Lung (tissue), 12 donors: ENCODE data around the gene ANKS1B. TPM values are rescaled to one million over a fixed set of nuclear protein-coding genes. Genes with fewer than 3 reads are reported as not detected.

Experiments used
- ATAC-seq: fragments of 200-7000 bp; cut with Tn5 transposase; one replicate; pipeline ENCODE4 v1.9.1; 2020; ENCODE audit warnings: moderate number of reproducible peaks; ENCODE audit not compliant: insufficient read depth, low FRiP score
- DNase-seq, 3 donors: peaks; one replicate each; pipeline ENCODE4 v3.0.0-alpha.2; 2013 to 2017
- H3K27ac ChIP-seq, 2 donors: one replicate each; pipeline ENCODE4 v1.5.1; 2013; ENCODE audit warnings: mild to moderate bottlenecking in 2 of 2, moderate library complexity in 2 of 2, control low read depth in 1 of 2, inconsistent platforms in 1 of 2, low read depth in 1 of 2, low read length in 1 of 2
- H3K27me3 ChIP-seq, 3 donors: one replicate each; pipeline ENCODE4 v1.5.1; 2013; ENCODE audit warnings: low read length in 2 of 3; ENCODE audit not compliant: control insufficient read depth in 3 of 3, insufficient read depth in 3 of 3
- H3K36me3 ChIP-seq, 4 donors: one replicate each; pipeline ENCODE4 v1.5.1; 2013; ENCODE audit warnings: low read length in 4 of 4, mild to moderate bottlenecking in 1 of 4, moderate library complexity in 1 of 4; ENCODE audit not compliant: control insufficient read depth in 4 of 4, insufficient read depth in 4 of 4
- H3K4me1 ChIP-seq, 5 donors: one replicate each; pipeline ENCODE4 v1.5.1; 2013; ENCODE audit warnings: low read length in 5 of 5, mild to moderate bottlenecking in 2 of 5, moderate library complexity in 1 of 5; ENCODE audit not compliant: control insufficient read depth in 5 of 5, insufficient read depth in 5 of 5
- H3K4me3 ChIP-seq: one replicate; pipeline ENCODE4 v1.5.1; 2013; ENCODE audit warnings: mild to moderate bottlenecking, control low read depth, moderate library complexity
- H3K9ac ChIP-seq, 2 donors: one replicate each; pipeline ENCODE4 v1.5.1; 2013; ENCODE audit warnings: low read length in 2 of 2, control low read depth in 1 of 2; ENCODE audit not compliant: insufficient read depth in 1 of 2
- H3K9me3 ChIP-seq, 4 donors: one replicate each; pipeline ENCODE4 v1.5.1; 2013; ENCODE audit warnings: low read length in 3 of 4, mild to moderate bottlenecking in 1 of 4, moderate library complexity in 1 of 4; ENCODE audit not compliant: control insufficient read depth in 4 of 4, insufficient read depth in 3 of 4
- WGBS, 2 donors: extraction: QIAGEN DNeasy Blood & Tissue Kit; methylation state at CpG; one replicate each; pipeline ENCODE4 v1.1.7; 2013; 5-methylcytosine and 5-hydroxymethylcytosine counted together
- polyA plus RNA-seq, 2 donors: library from polyadenylated mRNA; stranded (reverse); fragments of 200-250 nt; gene quantifications; one replicate each; pipeline ENCODE4 v1.2.1, GENCODE V29; 2013
- total RNA-seq, 2 donors: library from RNA; depleted of rRNA in 1 of 2; stranded (reverse); fragments of >200 nt in 1 of 2; gene quantifications; one replicate each; pipeline ENCODE4 v1.2.1, GENCODE V29; 2014 to 2021
- TF ChIP-seq, protein P1 (sequence below): IDR thresholded peaks from 2 replicates; pipeline ENCODE4 v1.5.1; 2012; ENCODE audit warnings: mild to moderate bottlenecking; ENCODE audit errors: control extremely low read depth, extremely low read depth
- donor health status: control.
- donor health status: control.
- donor health status: Bipolar disorder and iron deficiency.
- donor health status: healthy.
- donor health status: DM: yes; HTN: yes; CAD: no.

Gene ANKS1B
- total and polyA plus RNA-seq, 4 donors: 0.32 to 10.3 (median 3.7) TPM

DNA sequence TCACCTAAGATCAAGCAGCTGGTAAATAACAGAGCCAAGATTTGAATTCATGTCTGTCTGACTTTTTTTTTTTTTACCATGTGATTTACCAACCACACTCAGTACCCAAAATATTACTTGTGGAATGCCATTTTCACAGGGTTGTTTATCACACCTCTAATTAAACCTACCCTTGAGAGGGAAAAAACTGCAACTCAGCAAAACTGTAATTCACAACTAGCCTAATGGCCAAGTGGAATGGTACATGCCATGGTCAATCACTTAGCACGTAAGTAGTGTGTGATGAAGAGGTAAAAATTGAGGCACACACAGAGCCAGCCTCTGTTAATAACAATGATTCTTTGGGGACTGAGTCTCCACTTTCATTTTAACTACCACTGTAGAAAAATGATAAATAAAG is 750.0 kb downstream of the ANKS1B start:
- WGBS, 2 donors: 93 to 96% methylated on average over 1 of the region's 1 CpG
- H3K4me1 ChIP-seq: peaks cover 0 to 5% (median 0%) of the 10 kb centered on the region in 5 donors
- no peaks in the 10 kb centered on the region for H3K27me3 ChIP-seq
- TF ChIP-seq, protein P1, sequence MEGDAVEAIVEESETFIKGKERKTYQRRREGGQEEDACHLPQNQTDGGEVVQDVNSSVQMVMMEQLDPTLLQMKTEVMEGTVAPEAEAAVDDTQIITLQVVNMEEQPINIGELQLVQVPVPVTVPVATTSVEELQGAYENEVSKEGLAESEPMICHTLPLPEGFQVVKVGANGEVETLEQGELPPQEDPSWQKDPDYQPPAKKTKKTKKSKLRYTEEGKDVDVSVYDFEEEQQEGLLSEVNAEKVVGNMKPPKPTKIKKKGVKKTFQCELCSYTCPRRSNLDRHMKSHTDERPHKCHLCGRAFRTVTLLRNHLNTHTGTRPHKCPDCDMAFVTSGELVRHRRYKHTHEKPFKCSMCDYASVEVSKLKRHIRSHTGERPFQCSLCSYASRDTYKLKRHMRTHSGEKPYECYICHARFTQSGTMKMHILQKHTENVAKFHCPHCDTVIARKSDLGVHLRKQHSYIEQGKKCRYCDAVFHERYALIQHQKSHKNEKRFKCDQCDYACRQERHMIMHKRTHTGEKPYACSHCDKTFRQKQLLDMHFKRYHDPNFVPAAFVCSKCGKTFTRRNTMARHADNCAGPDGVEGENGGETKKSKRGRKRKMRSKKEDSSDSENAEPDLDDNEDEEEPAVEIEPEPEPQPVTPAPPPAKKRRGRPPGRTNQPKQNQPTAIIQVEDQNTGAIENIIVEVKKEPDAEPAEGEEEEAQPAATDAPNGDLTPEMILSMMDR: no peak
- no peaks in the 10 kb centered on the region for H3K36me3 ChIP-seq
- H3K27ac ChIP-seq: no peak overlapping the region
- H3K9ac ChIP-seq: no peak overlapping the region
- DNase-seq (no peak), ATAC-seq (no peak)
- H3K9me3 ChIP-seq: no peaks in the 10 kb centered on the region
- no peak overlapping the region for H3K4me3 ChIP-seq

GRCh38 chr12:99232324-99232723 is 752.4 kb downstream of the ANKS1B start:
- 63 to 76% methylated on average over 4 of the region's 4 CpGs for WGBS, 2 donors
- DNase-seq: no peak
- H3K4me1 ChIP-seq: peaks cover 0 to 5% (median 0%) of the 10 kb centered on the region in 5 donors
- H3K4me3 ChIP-seq: no peak overlapping the region
- no peak overlapping the region for H3K27ac ChIP-seq
- TF ChIP-seq, protein P1: no peak
- no peak overlapping the region for H3K9ac ChIP-seq
- H3K27me3 ChIP-seq: no peaks in the 10 kb centered on the region
- H3K36me3 ChIP-seq: no peaks in the 10 kb centered on the region
- no peak for ATAC-seq
- H3K9me3 ChIP-seq: no peaks in the 10 kb centered on the region

DNA sequence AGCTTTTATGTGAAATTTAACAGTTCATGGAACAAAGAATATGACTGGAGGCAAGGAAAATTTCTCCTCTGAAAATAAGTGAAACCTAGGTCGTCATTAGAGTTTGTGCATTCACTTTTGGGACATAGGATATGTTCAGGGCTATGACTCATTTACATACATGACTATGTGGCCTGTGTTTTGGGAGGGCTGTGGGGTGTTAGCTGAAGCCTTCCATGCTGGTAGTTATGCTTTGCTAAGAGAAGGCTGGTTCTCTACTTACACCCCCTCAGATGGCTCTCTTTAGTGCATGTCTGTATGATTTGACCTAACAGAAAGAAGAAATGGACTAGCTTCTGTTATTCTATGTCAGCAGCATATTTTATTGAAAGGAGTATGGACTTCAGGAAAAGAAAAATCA is 753.7 kb downstream of the ANKS1B start:
- no peak for ATAC-seq
- H3K27ac ChIP-seq: no peak overlapping the region
- H3K9me3 ChIP-seq: no peaks in the 10 kb centered on the region
- H3K36me3 ChIP-seq: no peaks in the 10 kb centered on the region
- TF ChIP-seq, protein P1: no peak
- H3K9ac ChIP-seq: no peak overlapping the region
- no peak overlapping the region for H3K4me3 ChIP-seq
- DNase-seq: peak; percentile 44 to 77 (median 63)
- peaks cover 0 to 5% (median 0%) of the 10 kb centered on the region in 5 donors for H3K4me1 ChIP-seq
- WGBS, 2 donors: 46 to 63% methylated on average over 1 of the region's 1 CpG
- no peaks in the 10 kb centered on the region for H3K27me3 ChIP-seq

DNA sequence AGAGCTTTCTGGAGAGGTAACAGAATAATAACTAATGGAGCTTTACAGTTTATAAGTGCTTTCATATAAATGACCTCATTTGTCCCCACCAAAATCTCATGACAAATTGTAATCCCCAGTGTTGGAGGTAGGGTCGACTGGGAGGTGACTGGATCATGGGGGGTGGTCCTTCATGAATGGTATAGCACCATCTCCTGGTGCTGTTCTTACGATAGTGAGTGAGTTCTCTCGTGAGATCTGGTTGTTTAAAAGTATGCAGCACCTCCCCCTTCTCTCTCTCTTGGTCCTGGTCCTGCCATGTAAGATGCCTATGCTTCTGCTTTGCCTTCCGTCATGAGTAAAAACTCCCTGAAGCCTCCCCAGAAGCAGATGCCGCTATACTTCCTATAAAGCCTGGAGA is 760.5 kb downstream of the ANKS1B start:
- Histone ChIP-seq H3K36me3 (no peaks in the 10 kb centered on the region), H3K9ac (no peak overlapping the region), H3K4me3 (no peak overlapping the region), H3K4me1 (peaks cover 0 to 4% (median 0%) of the 10 kb centered on the region in 5 donors), H3K9me3 (no peaks in the 10 kb centered on the region), H3K27ac (no peak overlapping the region), H3K27me3 (no peaks in the 10 kb centered on the region)
- ATAC-seq: no peak
- WGBS, 2 donors: 68 to 75% methylated on average over 5 of the region's 5 CpGs
- no peak for DNase-seq
- TF ChIP-seq, protein P1: no peak
